GM13977 (cell line): Measurements from ENCODE around the gene CDH4.

Experiments used
- DNase-seq: peaks from one replicate; pipeline ENCODE4 v3.0.0; 2012; ENCODE audit warnings: low spot score
- in situ Hi-C: fragments of 300-500 bp; cut with MboI; formaldehyde crosslinking; loops from one replicate; pipeline ENCODE4 v1.12.0; 2022; ENCODE audit warnings: low sequenced_read_pairs, low pct_unique_long_range_greater_than_20kb, mixed read lengths, inconsistent platforms; ENCODE audit not compliant: unreplicated experiment
- TF ChIP-seq, protein P1 (sequence below): IDR thresholded peaks from 2 replicates; pipeline ENCODE4 v1.5.1; 2012; ENCODE audit warnings: mild to moderate bottlenecking, control low read depth; ENCODE audit not compliant: insufficient read depth; ENCODE audit errors: extremely low read depth, missing control alignments

CDH4 gene

DNA sequence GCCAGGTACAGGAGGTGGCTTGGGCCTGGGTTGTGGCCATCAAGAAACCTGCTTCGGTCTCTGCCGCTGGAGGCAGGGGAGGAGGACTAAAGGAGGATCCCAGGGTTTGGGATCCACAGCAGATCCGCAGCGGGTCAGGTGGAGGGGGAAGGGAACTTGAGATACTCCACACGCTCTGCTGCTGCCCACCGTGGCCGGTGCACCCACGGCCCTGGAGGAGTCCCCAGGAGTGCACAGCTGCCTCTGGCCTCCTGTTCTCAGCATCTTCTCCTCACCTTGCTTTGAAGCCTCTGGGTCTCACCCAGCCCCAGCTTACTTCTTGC is 286.8 kb downstream of the CDH4 start:
- DNase-seq: no peak
- in situ Hi-C loops: no loop called here
- TF ChIP-seq, protein P1, sequence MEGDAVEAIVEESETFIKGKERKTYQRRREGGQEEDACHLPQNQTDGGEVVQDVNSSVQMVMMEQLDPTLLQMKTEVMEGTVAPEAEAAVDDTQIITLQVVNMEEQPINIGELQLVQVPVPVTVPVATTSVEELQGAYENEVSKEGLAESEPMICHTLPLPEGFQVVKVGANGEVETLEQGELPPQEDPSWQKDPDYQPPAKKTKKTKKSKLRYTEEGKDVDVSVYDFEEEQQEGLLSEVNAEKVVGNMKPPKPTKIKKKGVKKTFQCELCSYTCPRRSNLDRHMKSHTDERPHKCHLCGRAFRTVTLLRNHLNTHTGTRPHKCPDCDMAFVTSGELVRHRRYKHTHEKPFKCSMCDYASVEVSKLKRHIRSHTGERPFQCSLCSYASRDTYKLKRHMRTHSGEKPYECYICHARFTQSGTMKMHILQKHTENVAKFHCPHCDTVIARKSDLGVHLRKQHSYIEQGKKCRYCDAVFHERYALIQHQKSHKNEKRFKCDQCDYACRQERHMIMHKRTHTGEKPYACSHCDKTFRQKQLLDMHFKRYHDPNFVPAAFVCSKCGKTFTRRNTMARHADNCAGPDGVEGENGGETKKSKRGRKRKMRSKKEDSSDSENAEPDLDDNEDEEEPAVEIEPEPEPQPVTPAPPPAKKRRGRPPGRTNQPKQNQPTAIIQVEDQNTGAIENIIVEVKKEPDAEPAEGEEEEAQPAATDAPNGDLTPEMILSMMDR: no peak

DNA sequence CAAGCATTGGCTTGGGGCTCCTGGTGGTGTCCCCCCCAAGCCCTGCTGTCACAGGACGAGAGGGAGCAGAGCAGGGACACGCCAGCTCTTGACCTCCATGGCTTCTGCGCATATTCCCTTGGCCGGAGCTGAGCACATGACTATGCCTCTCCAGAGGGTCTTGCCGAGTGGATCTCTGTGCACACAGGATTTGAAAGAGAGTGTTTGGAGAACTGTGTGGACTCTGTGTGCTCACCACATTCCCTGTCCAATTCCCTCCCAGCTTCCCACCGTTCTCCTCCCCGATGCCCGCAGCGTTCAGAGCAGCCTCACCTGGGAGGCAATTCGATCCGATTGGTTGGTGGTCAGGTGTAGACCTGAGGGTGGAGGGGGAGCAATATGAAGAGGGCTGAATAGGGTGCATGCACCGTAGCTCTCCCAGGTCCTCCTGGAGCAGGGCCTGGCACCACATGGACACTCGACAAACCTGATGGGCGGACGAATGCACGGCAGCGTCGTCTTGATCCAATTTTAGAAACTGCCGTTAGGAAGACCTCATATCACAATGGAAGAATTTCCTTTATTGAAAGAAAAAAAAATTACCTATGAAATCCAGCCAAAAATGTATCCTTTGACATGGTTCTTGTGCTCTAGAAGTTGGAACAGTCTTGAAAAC is 287.8 kb downstream of the CDH4 start:
- in situ Hi-C loops: no loop called here
- TF ChIP-seq, protein P1: no peak
- no peak for DNase-seq

DNA sequence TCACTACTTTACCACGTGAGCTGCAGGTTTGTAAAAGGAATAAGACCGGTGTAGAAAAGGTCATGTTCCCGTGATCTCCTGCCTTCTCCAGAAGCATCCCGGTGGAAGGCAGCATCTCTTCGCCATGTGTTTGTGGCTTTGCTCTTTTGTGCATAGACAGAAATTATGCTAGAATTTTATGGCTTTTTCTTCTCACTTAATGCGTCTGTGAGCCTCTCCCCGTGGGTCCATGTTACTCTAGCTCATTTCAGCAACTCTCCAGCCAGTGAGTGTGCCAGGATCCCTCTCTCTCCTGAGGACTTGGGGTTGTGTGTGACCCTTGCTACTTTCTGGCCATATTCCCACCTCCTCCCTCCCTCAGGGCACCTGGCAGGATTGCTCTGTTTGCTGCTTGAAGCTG is 289.5 kb downstream of the CDH4 start:
- in situ Hi-C loops: no loop called here
- DNase-seq: no peak
- TF ChIP-seq, protein P1: no peak

DNA sequence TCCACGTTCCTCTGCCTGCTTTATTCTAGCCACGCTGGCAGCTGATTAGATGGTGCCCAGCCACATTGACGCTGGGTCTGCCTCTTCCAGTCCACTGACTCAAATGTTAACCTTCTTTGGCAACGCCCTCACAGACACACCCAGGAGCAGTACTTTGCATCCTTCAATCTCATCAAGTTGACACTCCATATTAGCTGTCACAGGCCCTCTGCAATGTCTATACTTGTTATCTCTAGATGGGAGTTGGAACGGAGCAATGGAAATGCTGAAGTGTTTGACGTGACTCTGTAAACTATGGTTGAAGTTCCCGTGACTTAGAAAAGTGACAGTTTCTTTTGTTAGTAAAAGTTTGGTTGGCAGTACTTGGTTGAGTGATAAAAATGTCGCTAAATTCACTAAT is 291.0 kb downstream of the CDH4 start:
- no peak for DNase-seq
- in situ Hi-C loops: no loop called here
- TF ChIP-seq, protein P1: no peak

DNA sequence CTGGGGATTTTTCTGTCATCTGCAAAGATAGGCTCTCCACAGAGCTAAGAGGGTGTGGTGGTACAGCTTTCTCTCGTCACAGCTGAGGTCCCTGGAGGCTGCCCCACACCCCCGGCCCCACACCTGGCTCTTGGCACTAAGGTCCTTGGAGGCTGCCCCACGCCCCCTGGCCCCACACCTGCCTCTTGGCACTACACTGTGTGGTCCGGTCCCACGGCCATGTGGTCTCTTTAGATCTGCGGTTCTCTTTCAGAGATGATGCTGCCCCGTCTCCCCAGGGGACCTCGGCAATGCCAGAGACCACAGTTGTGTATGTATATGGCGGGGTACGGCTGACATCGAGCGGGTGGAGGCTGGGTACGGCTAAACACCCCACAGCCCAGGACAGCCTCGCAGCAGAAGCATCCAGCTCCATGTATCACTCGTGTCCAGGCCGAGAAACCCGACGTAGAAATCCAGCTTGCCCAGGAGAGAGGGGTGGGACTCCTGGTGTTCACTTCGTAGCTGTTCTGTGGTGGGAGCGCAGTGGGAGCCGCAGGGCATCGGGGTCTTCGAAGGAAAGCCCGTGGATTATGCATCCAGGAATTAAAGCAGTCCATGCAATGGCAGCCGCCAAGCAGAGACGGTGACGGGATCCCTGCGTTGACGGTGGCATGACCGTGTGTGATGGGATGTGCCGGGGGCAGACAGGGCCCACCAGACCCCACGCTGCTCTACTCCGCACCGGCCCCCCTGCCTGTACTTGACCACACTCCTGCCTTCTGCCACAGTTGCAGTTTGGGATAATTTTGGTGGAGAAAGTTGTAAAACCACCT is 292.1 kb downstream of the CDH4 start:
- no peak for DNase-seq
- in situ Hi-C loops: no loop called here
- TF ChIP-seq, protein P1: no peak

DNA sequence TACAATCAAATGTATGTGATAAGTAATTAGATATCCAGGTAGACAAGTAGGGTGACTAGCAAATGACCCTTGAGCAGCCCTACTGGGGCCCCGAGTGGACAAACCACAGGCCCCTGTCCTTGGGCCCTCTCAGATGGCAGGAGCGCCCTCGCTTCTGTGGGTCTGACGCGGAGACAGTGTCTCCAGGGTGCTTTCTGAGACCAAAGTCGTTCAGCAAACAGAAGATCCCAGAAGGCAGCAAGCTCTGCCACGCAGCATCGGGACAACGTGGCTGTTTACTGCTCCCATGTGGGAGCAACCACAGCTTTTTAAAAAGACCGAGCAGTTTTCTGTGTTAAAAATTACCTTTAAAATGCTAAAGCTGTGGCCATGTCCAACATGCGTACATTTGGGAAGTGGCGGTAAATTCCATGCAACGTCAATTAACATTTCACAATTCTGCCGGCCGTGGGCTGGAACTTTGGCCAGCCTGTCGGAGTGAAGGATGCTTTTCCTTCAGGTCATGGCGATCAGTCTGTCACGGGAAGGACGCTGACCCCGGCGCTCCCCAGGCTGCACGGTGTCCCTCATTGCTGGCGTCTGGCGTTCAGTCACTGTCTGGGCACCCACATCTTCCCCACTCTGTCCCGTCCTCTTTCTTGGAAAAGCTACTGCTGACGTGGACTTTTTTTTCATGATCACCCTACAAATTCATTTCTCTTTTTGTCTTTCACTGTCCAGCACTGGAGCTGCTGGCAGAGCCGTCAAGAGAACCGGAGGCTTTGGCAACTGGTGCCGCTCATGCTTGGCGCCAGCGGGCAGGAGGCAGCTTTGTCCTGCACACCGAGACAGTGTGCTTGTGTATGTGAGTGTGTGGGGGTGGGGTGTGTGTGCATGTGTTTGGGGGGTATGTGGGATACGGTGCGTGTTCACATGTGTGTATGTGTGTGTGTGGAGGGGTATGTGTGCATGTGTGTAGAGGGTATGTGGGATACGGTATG is 293.1 kb downstream of the CDH4 start:
- in situ Hi-C loops: no loop called here
- DNase-seq: no peak
- TF ChIP-seq, protein P1: no peak
